Calu3 (cell line): Measurements from ENCODE around the gene MCF2L. TPM values are rescaled to one million over a fixed set of nuclear protein-coding genes. Genes with fewer than 3 reads are reported as not detected.

ENCODE experiments used
- BruUV-seq: library from RNA; stranded (reverse); fragments of 400-500 nt; replicated peaks from 2 replicates; lab custom pipeline; 2021; lab: Mats Ljungman, UMichigan
- CTCF ChIA-PET: fragments of 300-600 bp; sonication (Branson Sonifier 250); formaldehyde crosslinking; loops from one replicate; lab custom pipeline; 2022; ENCODE audit warnings: antibody characterized with exemption; lab: Charles Lee
- DNase-seq: peaks from one replicate; pipeline ENCODE4 v3.0.0; 2022
- H3K27ac Mint-ChIP-seq: one replicate; pipeline ENCODE4 v1.8.0; 2022; ENCODE audit warnings: mixed read lengths; ENCODE audit not compliant: unreplicated experiment
- H3K27me3 Mint-ChIP-seq: one replicate; pipeline ENCODE4 v1.8.0; 2022; ENCODE audit warnings: mixed read lengths; ENCODE audit not compliant: unreplicated experiment
- H3K36me3 Mint-ChIP-seq: one replicate; pipeline ENCODE4 v1.8.0; 2022; ENCODE audit warnings: mild to moderate bottlenecking, moderate library complexity, mixed read lengths; ENCODE audit not compliant: insufficient read depth, unreplicated experiment
- H3K4me1 Mint-ChIP-seq: one replicate; pipeline ENCODE4 v1.8.0; 2022; ENCODE audit warnings: mild to moderate bottlenecking, low read depth, mixed read lengths; ENCODE audit not compliant: unreplicated experiment
- H3K4me3 Mint-ChIP-seq: one replicate; pipeline ENCODE4 v1.8.0; 2022; ENCODE audit warnings: mild to moderate bottlenecking, low read depth, moderate library complexity, mixed read lengths; ENCODE audit not compliant: unreplicated experiment
- H3K9me3 Mint-ChIP-seq: one replicate; pipeline ENCODE4 v1.8.0; 2022; ENCODE audit warnings: low read depth, mixed read lengths; ENCODE audit not compliant: unreplicated experiment
- CTCF ChIP-seq: fragments of 200-600 bp; IDR thresholded peaks from one replicate; pipeline ENCODE4 v1.8.0; 2022; ENCODE audit warnings: antibody characterized with exemption; ENCODE audit not compliant: unreplicated experiment
- intact Hi-C: fragments of 100-400 bp; cut with micrococcal nuclease; formaldehyde crosslinking; loops from one replicate; pipeline ENCODE4 v1.10.0; 2022; ENCODE audit not compliant: unreplicated experiment
- total RNA-seq: library from RNA; stranded (reverse); gene quantifications from 2 replicates; pipeline ENCODE4 v1.2.3, GENCODE V29; 2022

The MCF2L gene
- total RNA-seq, 1 experiment from 2014 or later = 12.9 TPM

- intact Hi-C loops = no loop called here
- Mint-ChIP-seq H3K27me3 (no peaks in the 10 kb centered on the region), H3K4me3 (no peak overlapping the region), H3K27ac (no peak overlapping the region), H3K4me1 (no peaks in the 10 kb centered on the region), H3K36me3 (no peaks in the 10 kb centered on the region), H3K9me3 (no peaks in the 10 kb centered on the region)
- no TSS peak for BruUV-seq
- CTCF ChIA-PET = no interaction called here
- TF ChIP-seq CTCF = no peak
- DNase-seq = no peak
Measured at GRCh38 chr13:113074401-113074800, 105.4 kb downstream of the MCF2L start.

GRCh38 chr13:113074876-113075275, 105.9 kb downstream of the MCF2L start:
- Mint-ChIP-seq H3K9me3 (no peaks in the 10 kb centered on the region), H3K4me1 (no peaks in the 10 kb centered on the region), H3K27me3 (no peaks in the 10 kb centered on the region), H3K4me3 (no peak overlapping the region), H3K36me3 (no peaks in the 10 kb centered on the region), H3K27ac (no peak overlapping the region)
- DNase-seq = no peak
- no TSS peak for BruUV-seq
- intact Hi-C loops = no loop called here
- TF ChIP-seq CTCF = no peak
- CTCF ChIA-PET = interaction anchor here (0.7 kb wide), 1 partner anchor 331 kb away, joined by 4 read pairs; no protein-coding TSS in a partner anchor

- intact Hi-C loops = no loop called here
- Mint-ChIP-seq H3K27me3 (no peaks in the 10 kb centered on the region), H3K4me3 (no peak overlapping the region), H3K9me3 (no peaks in the 10 kb centered on the region), H3K27ac (no peak overlapping the region), H3K4me1 (no peaks in the 10 kb centered on the region), H3K36me3 (no peaks in the 10 kb centered on the region)
- CTCF ChIA-PET = no interaction called here
- BruUV-seq = no TSS peak
- no peak for DNase-seq
- no peak for TF ChIP-seq CTCF
Measured at GRCh38 chr13:113075711-113076110, 106.7 kb downstream of the MCF2L start.

DNA sequence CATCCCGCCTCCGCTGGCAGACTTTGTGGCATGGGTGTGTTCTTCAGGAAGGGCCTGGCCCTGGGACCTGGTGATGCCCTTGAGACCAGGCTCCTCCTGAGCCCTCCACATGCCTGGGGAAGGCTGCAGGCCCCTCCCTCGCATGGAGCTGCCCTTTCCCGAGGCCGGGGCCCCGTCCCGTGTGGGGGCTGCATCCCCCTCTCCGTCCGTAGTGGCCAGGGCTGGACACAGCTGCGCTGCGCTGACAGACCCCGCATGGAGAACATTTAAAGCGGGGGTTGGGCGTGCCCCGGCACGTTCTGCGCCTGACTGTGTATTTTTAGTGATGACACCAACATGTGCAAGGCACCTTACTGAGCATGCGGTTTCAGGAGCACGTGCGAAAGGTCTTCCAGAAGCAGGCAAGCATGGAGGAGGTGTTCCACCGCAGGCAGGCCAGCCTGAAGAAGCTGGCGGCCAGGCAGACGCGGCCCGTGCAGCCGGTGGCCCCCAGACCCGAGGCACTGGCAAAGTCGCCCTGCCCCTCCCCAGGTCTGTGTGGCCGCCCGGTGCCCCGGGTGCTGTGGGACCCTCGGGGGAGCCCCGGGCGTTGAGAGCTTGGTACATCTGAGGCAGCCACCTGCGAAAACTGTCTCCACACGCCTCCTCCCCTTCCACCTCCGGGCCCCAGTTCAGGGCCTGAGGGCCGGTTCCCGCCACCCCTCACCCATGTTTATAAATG, 107.8 kb downstream of the MCF2L start:
- H3K4me1 Mint-ChIP-seq = no peaks in the 10 kb centered on the region
- no peaks in the 10 kb centered on the region for H3K9me3 Mint-ChIP-seq
- intact Hi-C loops = no loop called here
- H3K27ac Mint-ChIP-seq = no peak overlapping the region
- TF ChIP-seq CTCF = no peak
- CTCF ChIA-PET = no interaction called here
- BruUV-seq = no TSS peak
- no peak overlapping the region for H3K4me3 Mint-ChIP-seq
- DNase-seq = no peak
- no peaks in the 10 kb centered on the region for H3K27me3 Mint-ChIP-seq
- H3K36me3 Mint-ChIP-seq = peaks cover 5% of the 10 kb centered on the region
